ENCODE data around the gene NT5DC3.
"Not testable (repeated sequence)": the region's sequence is repeated elsewhere in the genome, so short reads cannot be mapped to it uniquely, and the experiment has no call there.

Gene NT5DC3

GRCh38 chr12:103855896-103856657 is 15.0 kb upstream of the NT5DC3 start:
- DNase-seq (ENCODE audit: low read depth) = no peak

GRCh38 chr12:103855036-103855712 is 14.1 kb upstream of the NT5DC3 start:
- DNase-seq (ENCODE audit: low read depth) = peak; percentile 78

DNA sequence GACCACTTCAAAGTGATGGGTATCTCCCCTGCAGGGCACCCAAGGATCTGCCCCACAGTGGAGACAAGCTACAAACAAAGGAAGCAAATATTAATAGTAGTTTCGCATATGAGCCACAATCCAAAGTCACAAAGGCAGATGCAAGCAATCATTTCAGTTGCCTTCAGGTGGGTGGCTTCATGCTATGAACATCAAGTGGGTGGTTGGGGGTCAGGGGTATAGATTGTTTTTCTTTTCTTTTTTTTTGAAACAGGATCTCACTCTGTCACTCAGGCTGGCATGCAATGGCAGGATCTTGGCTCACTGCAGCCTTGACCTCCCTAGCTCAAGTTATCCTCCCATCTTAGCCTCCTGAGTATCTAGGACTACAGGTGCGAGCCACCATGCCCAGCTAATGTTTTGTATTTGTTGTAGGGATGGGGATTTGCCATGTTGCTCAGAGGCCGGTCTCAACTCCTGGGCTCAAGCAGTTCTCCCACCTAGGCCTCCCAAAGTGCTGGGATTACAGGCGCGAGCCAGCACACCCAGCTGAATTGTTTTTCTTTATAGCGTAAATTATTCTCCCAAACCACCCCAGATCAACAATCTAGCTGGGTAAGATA is 13.4 kb upstream of the NT5DC3 start:
- no peak for DNase-seq (ENCODE audit: low read depth)

DNA sequence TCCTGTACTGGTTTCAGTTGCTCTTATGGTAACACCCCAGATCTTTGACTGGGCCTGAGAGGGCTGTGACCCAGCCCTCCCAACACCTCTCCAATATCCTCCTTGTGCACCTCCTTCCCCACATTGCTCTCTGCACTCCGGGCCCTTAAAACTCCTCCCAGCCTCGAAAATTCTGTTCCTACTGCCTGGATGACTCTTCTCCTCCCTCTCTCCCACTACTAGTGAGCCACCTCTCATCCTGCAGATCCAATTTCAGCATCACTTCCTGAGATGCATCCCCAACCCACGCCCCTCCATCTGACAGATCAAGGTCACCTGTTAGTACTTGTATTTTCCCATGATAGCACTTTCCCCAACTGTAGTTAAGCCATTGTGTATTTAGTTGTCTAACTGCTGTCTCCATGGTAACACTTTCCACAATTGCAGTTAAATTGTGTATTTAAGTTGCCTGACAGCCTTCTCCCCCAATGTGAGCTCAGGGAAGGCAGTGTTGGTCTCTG is 11.5 kb upstream of the NT5DC3 start:
- no peak for DNase-seq (ENCODE audit: low read depth)

DNA sequence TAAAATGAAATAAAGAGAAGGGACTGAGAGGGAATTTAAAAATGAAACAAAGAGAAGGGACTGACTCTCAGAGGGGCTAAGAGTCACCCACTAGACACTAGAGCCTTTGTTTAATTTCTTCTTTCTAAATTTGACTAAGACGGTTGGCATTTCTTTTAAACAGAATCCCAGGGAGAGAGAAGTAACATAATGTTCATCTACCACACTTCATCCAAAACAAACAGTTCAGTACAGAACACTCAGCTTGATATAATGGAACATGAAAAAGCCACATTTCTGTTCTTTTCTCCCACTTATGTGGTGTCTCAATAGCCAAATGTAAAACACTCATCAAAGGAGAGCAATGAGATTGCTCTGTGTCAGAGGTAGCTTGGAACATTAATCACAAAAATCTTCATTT is 10.1 kb upstream of the NT5DC3 start:
- peak; percentile 47 for DNase-seq (ENCODE audit: low read depth)

GRCh38 chr12:103850429-103850828 is 9.4 kb upstream of the NT5DC3 start:
- no peak for DNase-seq (ENCODE audit: low read depth)

DNA sequence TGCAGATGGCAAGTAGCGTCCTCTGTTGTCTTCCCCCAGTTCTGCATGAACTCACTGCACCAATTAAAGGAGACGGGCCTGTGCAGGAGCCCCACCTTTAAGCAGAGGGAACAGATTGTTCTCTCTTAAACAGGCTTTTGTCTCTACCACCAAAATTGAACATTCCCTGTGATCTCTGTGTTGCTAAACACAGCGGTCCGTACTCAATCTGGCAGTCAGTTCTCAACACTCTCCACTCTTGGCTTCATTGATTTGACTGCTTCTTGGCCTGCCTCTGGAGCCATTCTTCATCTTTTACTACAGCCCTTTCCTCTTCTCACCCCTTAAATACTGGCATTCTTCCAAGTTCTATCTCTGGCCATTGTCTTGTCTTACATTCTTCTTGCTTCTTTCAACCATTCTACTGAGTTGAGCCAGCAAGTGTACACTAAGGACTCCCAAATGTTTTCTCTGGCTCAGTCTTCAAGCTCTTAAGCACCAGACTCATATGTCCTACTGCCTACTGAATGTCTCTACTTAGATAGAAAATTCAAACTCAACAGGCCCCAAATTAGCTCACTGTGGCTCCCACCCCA is 8.0 kb upstream of the NT5DC3 start:
- no peak for DNase-seq (ENCODE audit: low read depth)

GRCh38 chr12:103848143-103848542 is 7.1 kb upstream of the NT5DC3 start:
- no peak for DNase-seq (ENCODE audit: low read depth)

- DNase-seq (ENCODE audit: low read depth) = no peak
Measured at GRCh38 chr12:103846415-103846814, 5.4 kb upstream of the NT5DC3 start.

GRCh38 chr12:103844305-103844704 is 3.3 kb upstream of the NT5DC3 start:
- DNase-seq (ENCODE audit: low read depth) = no peak

DNA sequence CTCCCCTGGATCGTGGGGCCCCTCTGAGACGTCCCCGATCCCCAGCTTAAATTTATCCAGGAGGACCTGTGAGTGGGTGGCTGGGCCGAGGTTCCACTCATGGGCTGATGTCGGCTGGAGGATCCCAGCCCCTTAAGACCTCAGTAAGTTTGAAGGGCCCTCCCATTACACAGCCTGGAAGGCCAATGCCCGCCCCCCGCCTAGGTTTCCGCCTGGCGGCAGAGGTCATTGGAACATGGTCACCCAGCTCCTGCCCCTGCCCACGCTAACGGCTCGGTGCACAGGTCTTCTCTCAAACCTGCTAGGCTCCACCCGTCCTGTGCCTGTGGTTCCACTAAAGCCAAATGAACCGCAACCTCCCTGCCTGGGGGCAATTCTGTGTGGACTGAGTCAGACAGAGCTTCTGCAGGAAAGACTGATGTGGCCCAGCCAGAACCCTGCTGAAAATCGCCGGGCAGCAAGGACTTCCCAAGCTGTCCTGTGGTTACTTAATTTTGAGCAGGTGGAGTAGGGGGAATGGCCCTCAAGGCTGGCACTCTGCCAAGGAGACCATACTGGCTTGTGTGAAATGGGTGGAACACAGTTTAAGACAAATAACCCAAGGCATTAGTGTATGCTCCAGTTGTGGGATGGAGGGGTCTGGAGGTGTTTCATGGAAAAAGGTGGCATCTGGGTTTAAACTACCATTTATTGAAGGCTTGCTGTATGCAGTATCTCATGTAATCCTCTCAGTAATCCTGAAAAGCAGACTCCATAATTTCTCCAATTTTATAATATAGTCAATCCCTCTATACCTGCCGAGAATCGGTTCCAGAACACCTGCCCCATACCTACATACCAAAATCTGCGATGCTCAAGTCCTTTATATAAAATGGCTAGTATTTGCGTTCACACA is 903 bp upstream of the NT5DC3 start:
- peak; percentile 99 for DNase-seq (ENCODE audit: low read depth)

DNA sequence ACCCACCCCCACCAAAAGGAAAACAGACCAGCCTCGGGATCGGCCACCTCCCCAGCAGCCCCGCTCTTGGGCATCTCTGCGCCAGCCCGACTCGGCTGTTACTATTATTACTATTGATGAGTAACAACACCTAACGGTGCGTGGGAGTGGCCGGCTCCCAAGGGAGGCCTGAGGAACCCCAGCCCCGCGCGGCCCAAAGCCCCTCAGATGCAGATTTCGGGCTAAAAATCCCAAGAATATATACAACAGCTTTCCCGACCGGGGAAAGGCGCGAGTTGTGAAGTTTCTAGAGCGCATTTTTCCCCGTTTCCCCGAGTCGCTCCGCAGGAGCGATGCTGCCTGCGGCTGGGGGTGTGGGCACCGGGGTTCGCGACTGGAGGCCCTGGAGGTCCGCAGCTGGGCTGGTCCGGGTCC is 565 bp downstream of the NT5DC3 start:
- DNase-seq (ENCODE audit: low read depth) = peak; percentile 73

- DNase-seq (ENCODE audit: low read depth) = no peak
Measured at GRCh38 chr12:103839609-103840461, 1.2 kb downstream of the NT5DC3 start.

DNA sequence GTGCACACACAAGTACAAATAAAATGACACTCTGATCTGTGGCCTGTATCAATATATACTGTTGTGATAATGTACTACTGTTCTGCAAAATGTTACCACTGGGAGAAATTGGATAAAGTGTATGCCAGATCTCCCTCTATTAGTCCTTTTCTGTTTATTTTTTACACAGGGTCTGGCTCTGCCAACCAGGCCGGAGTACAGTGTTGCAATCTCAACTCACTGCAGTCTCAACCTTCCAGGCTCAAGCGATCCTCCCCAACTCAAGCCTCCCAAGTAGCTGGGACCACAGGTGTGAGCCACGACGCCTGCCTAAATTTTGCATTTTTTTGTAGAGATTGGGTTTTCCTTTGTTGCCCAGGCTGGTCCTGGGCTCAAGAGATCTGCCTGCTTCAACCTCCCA is 1.9 kb downstream of the NT5DC3 start:
- DNase-seq (ENCODE audit: low read depth) = no peak

DNA sequence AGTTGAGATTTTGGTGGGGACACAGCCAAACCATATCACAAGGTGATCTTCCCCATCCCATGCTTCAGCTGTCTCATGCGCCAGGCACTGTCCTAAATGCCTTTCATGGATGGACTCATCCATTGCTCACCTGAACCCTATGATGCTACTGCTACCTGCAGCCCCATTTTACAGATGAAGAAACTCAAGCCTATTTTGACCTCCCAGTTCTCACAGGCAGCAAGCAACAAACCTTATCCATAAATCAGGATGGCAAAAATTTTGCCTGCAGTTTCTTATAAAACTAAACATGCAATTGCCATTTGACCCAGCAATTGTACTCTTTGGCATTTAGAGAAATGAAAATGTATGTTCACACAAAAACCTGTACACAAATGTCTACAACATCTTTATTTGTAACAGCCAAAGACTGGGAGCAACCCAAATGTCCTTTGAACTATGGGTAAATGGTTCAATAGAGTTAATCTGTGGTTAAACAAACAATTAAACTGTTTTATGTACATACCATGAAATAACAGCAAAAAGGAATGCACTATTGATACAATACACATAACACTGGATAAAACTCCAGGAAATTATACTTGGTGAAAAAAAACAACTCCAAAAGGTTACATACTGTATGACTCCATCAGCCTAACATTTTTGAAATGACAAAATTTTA is 2.6 kb downstream of the NT5DC3 start:
- no peak for DNase-seq (ENCODE audit: low read depth)

GRCh38 chr12:103836345-103836744 is 4.7 kb downstream of the NT5DC3 start:
- no peak for DNase-seq (ENCODE audit: low read depth)

DNA sequence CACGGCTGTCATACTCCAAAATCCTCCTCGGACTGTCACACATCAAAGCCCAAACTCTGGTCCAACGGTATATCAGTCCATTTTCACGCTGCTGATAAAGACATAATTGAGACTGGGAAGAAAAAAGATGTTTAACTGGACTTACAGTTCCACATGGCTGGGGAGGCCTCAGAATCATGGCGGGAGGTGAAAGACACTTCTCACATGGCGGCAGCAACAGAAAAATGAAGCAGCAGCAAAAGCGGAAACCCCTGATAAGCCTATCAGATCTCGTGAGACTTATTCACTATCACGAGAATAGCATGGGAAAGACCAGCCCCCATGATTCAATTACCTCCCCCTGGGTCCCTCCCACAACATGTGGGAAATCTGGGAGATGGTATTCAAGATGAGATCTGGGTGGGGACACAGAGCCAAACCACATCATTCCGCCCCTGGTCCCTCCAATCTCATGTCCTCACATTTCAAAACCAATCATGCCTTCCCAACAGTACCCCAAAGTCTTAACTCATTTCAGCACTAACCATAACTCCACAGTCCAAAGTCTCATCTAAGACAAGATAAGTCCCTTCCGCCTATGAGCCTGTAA is 5.2 kb downstream of the NT5DC3 start:
- DNase-seq (ENCODE audit: low read depth) = not testable (repeated sequence)

GRCh38 chr12:103834942-103835341 is 6.1 kb downstream of the NT5DC3 start:
- no peak for DNase-seq (ENCODE audit: low read depth)

DNA sequence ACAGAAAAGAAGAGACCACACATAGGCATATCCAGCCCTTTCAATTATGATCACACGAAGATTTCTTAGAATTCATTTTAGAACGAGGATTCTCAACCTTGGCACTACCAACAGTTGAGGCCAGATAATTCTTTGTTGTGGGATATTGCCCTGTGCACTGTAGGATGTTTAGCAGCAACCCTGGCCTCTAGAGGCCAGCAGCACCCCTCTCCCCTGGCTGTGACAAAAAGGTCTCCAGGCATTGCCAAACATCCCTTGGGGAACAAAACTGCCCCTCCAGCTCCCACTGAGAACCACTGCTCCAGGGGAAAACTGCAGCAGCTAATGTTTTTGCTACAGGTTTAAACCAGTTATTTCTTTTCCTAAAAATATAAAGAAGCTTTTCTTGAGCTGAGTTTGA is 7.1 kb downstream of the NT5DC3 start:
- DNase-seq (ENCODE audit: low read depth) = no peak

Measured in ELR (cell line).